Heart left ventricle (tissue), 13 donors: ENCODE data around the gene OPN1SW.

Source experiments
- CTCF ChIP-seq, 12 donors: fragments of 200-600 bp; sonication (generic) in 4 of 12; IDR thresholded peaks; one replicate each; pipeline versions ENCODE4 v1.5.0 to v1.8.0; 2018 to 2022; ENCODE audit warnings: antibody characterized with exemption in 12 of 12, mild to moderate bottlenecking in 5 of 12
- POLR2A ChIP-seq, 2 donors: fragments of 450-650 bp; IDR thresholded peaks; one replicate each; pipeline ENCODE4 v1.6.1; 2017; ENCODE audit warnings: antibody characterized with exemption in 2 of 2, mild to moderate bottlenecking in 2 of 2, moderate library complexity in 2 of 2
- donor health status: ischemic (EF 13 %, LVEDD 7.1; RV severe dilation, severe dysfunction).
- donor health status: DM: no; HTN: yes; CAD: no.
- donor health status: DM: no; HTN: no; CAD: no.
- donor health status: ischemic (EF 25% LVEDD 6.9; RV normal size, moderate dysfunction).
- donor health status: ischemic (EF 25% LVEDD 5.7; RV mildly dilated, moderate dysfunction).
- donor health status: ischemic (EF 35%, LVEDD 5.7; RV mildly dilated, moderate dysfunction).
- donor health status: nonischemic (EF 11% LVEDD 7.7; RV severe dilation, severe dysfunction).
- donor health status: DM: yes; HTN: yes; CAD: no.
- donor health status: PGD.
- donor health status: ischemic (EF 29% LVEDD 5.4; RV normal size, mild dysfunction).
- donor health status: nonischemic (EF 23%, LVEDD 6.1; RV moderate dilation, normal function).

GRCh38 chr7:128812514-128813168, 37.0 kb upstream of the OPN1SW start:
- TF ChIP-seq POLR2A (IDR thresholded peaks at IDR 0.05), result no peak
- TF ChIP-seq CTCF (IDR thresholded peaks at IDR 0.05), result no peak
